ENCODE measurements around the gene RPS23. TPM values are rescaled to one million over a fixed set of nuclear protein-coding genes. Genes with fewer than 3 reads are reported as not detected.

Gene RPS23
- polyA plus RNA-seq, 1 experiment = 2,222 TPM

Small RNAs within 50 kb of the gene (small RNA-seq; reads per million reads assigned to genes)
- gene AC010598.1 (ENCODE audit: insufficient read length, low read depth, low replicate concordance) = not detected

Data from BJ (cell line).